ENCODE measurements around the gene TNFRSF11A. TPM values are rescaled to one million over a fixed set of nuclear protein-coding genes. Genes with fewer than 3 reads are reported as not detected.

TNFRSF11A gene
- total RNA-seq, 2 experiments from 2014 or later, result 1.7 TPM

DNA sequence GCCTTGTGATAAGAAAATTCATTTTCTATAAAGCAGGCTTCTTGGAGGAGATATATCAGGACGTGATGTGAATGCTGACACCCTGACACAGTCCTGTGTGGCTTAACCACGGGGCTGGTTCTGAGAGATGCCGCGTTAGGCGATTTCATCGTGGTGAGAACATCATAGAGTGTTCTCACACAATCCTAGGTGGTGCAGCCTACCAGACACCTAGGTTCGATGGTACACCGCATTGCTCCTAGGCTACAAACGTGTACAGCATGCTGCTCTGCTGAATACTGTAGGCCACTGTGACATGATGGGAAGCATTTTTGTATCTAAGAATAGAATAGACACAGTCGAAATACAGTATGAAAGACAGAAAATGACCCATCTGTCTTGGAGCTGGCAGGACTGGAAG is 82.5 kb downstream of the TNFRSF11A start:
- H3K4me3 ChIP-seq (ENCODE audit: low read length), result no peak overlapping the region
- TF ChIP-seq, protein P1, sequence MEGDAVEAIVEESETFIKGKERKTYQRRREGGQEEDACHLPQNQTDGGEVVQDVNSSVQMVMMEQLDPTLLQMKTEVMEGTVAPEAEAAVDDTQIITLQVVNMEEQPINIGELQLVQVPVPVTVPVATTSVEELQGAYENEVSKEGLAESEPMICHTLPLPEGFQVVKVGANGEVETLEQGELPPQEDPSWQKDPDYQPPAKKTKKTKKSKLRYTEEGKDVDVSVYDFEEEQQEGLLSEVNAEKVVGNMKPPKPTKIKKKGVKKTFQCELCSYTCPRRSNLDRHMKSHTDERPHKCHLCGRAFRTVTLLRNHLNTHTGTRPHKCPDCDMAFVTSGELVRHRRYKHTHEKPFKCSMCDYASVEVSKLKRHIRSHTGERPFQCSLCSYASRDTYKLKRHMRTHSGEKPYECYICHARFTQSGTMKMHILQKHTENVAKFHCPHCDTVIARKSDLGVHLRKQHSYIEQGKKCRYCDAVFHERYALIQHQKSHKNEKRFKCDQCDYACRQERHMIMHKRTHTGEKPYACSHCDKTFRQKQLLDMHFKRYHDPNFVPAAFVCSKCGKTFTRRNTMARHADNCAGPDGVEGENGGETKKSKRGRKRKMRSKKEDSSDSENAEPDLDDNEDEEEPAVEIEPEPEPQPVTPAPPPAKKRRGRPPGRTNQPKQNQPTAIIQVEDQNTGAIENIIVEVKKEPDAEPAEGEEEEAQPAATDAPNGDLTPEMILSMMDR (IDR thresholded peaks at IDR 0.05), result no peak
- Mint-ChIP-seq H3K9me3 (no peaks in the 10 kb centered on the region), H3K4me1 (ENCODE audit: low read depth) (no peaks in the 10 kb centered on the region), H3K36me3 (ENCODE audit: low read depth) (no peaks in the 10 kb centered on the region), H3K27ac (no peak overlapping the region), H3K4me3 (no peak overlapping the region), H3K27me3 (no peaks in the 10 kb centered on the region)
- no peaks in the 10 kb centered on the region for H3K4me1 ChIP-seq (ENCODE audit: insufficient read depth, low read length)
- H3K27ac ChIP-seq (ENCODE audit: low read depth in 1 of 2, low read length in 2 of 2), result no peak overlapping the region
- CTCF ChIA-PET, result interaction anchor here (1.0 kb wide), 1 partner anchor 9 kb away, joined by 4 read pairs; no protein-coding TSS in a partner anchor
- peaks cover 4 to 10% of the 10 kb centered on the region in 2 experiments for H3K9me3 ChIP-seq (ENCODE audit: control insufficient read depth in 1 of 2, insufficient read depth in 1 of 2, low read length in 2 of 2)
- DNase-seq, result no peak
- no peak for ATAC-seq (ENCODE audit: poor library complexity)
- intact Hi-C loops (cut with DNase I, micrococcal nuclease), result no loop called here
- POLR2A ChIA-PET, result no interaction called here
- no peaks in the 10 kb centered on the region for H3K36me3 ChIP-seq (ENCODE audit: insufficient read depth, low read length)
- no peaks in the 10 kb centered on the region for H3K27me3 ChIP-seq (ENCODE audit: control insufficient read depth in 1 of 2, insufficient read depth in 2 of 2, low read length in 2 of 2)

DNA sequence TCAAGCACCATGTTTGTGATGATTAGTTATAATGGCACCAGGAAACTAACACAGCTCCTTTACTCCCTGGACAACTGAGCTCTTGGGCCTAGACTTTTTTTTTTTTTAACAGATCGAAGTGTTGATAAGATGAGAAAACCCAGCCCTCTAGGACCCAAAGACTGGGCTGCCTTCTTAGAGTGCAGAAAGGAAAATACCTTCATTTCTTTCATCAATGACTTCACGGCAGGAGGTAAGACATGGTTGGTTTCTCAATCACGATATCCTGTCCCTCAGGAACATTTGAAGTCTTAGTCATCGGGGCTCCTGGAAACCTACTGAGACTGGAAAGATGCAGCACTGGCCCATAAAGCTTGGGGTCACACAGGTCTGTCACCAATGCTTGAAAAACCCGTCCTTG is 84.7 kb downstream of the TNFRSF11A start:
- CTCF ChIA-PET, result no interaction called here
- Mint-ChIP-seq H3K36me3 (ENCODE audit: low read depth) (no peaks in the 10 kb centered on the region), H3K27ac (no peak overlapping the region), H3K27me3 (peaks cover 14% of the 10 kb centered on the region), H3K4me3 (no peak overlapping the region), H3K4me1 (ENCODE audit: low read depth) (no peaks in the 10 kb centered on the region), H3K9me3 (no peaks in the 10 kb centered on the region)
- peaks cover 4 to 10% of the 10 kb centered on the region in 2 experiments for H3K9me3 ChIP-seq (ENCODE audit: control insufficient read depth in 1 of 2, insufficient read depth in 1 of 2, low read length in 2 of 2)
- H3K4me1 ChIP-seq (ENCODE audit: insufficient read depth, low read length), result no peaks in the 10 kb centered on the region
- no peak for DNase-seq
- no peak overlapping the region for H3K4me3 ChIP-seq (ENCODE audit: low read length)
- POLR2A ChIA-PET, result no interaction called here
- no peaks in the 10 kb centered on the region for H3K27me3 ChIP-seq (ENCODE audit: control insufficient read depth in 1 of 2, insufficient read depth in 2 of 2, low read length in 2 of 2)
- TF ChIP-seq, protein P1 (IDR thresholded peaks at IDR 0.05), result no peak
- ATAC-seq (ENCODE audit: poor library complexity), result no peak
- intact Hi-C loops (cut with DNase I, micrococcal nuclease), result no loop called here
- H3K36me3 ChIP-seq (ENCODE audit: insufficient read depth, low read length), result no peaks in the 10 kb centered on the region
- H3K27ac ChIP-seq (ENCODE audit: low read depth in 1 of 2, low read length in 2 of 2), result no peak overlapping the region

DNA sequence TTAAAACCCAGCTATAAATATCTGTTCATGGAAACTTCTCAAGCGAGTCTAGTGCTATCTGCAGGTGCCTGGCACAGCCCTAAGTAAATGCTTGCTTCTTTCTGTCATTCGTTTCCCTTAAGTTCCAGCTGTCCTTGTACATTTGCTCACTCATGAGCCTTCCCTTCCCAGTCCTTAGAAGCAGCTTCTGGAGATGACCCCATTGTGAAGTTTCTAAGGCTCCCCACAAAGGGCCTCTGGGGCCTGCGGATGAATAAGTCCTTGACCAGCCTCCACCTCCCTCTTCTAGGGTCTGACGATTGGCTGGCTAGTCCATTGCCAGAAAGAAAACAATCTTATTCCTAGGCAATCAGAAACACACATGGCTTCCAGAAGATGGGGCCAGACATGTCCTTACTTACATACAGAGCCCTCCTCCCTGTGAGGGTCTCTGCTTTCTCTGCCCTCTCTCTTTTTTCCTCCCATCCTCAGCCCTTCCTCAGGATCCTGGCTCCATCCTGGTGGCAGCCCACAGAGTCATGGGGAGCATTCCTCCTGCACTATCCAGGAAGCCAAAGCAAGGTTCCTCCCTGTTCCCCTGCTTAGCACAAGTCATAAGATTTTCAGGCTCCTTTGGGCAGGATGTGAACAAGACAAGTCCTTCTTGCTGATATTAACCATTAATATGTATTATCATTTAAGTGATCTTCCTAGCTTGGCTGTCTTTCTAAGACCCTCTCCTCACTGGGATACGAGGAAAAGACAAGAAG is 87.3 kb downstream of the TNFRSF11A start:
- Mint-ChIP-seq H3K9me3 (no peaks in the 10 kb centered on the region), H3K4me1 (ENCODE audit: low read depth) (no peaks in the 10 kb centered on the region), H3K36me3 (ENCODE audit: low read depth) (no peaks in the 10 kb centered on the region), H3K27ac (no peak overlapping the region), H3K27me3 (peaks cover 17% of the 10 kb centered on the region), H3K4me3 (no peak overlapping the region)
- POLR2A ChIA-PET, result no interaction called here
- ATAC-seq (ENCODE audit: poor library complexity), result no peak
- peaks cover 4 to 10% of the 10 kb centered on the region in 2 experiments for H3K9me3 ChIP-seq (ENCODE audit: control insufficient read depth in 1 of 2, insufficient read depth in 1 of 2, low read length in 2 of 2)
- no peak for DNase-seq
- H3K27me3 ChIP-seq (ENCODE audit: control insufficient read depth in 1 of 2, insufficient read depth in 2 of 2, low read length in 2 of 2), result no peaks in the 10 kb centered on the region
- TF ChIP-seq, protein P1 (IDR thresholded peaks at IDR 0.05), result no peak
- CTCF ChIA-PET, result interaction anchor here (1.0 kb wide), 1 partner anchor 9 kb away, joined by 3 read pairs; no protein-coding TSS in a partner anchor
- H3K36me3 ChIP-seq (ENCODE audit: insufficient read depth, low read length), result no peaks in the 10 kb centered on the region
- no peaks in the 10 kb centered on the region for H3K4me1 ChIP-seq (ENCODE audit: insufficient read depth, low read length)
- H3K27ac ChIP-seq (ENCODE audit: low read depth in 1 of 2, low read length in 2 of 2), result no peak overlapping the region
- intact Hi-C loops (cut with DNase I, micrococcal nuclease), result no loop called here
- no peak overlapping the region for H3K4me3 ChIP-seq (ENCODE audit: low read length)

Data from CD4-positive, alpha-beta T cell (primary cell).